ENCODE results near the gene RPL37. TPM values are rescaled to one million over a fixed set of nuclear protein-coding genes. Genes with fewer than 3 reads are reported as not detected.

Gene RPL37
- total and polyA plus RNA-seq, 9 of the 15 experiments (the other 6 are each of a cell fraction or from before 2014, with no cell fraction given): 2,342 to 7,963 (median 4,091) TPM

GRCh38 chr5:40801771-40802562, 33.1 kb downstream of the RPL37 start (continued):
- TF ChIP-seq ZBTB1 (CRISPR knock-in tag; IDR thresholded peaks at IDR 0.05; ENCODE audit: borderline replicate concordance, low read depth) (no peak), ZFP36 (IDR thresholded peaks at IDR 0.05; ENCODE audit: low read depth, low read length, partially characterized antibody) (no peak), STAT6 (CRISPR knock-in tag; IDR thresholded peaks at IDR 0.05) (no peak), PCBP1 (IDR thresholded peaks at IDR 0.05; ENCODE audit: low read depth, low read length, poor library complexity, severe bottlenecking) (no peak), ZNF347 (CRISPR knock-in tag; IDR thresholded peaks at IDR 0.05; ENCODE audit: low read depth) (no peak), CHD1 (IDR thresholded peaks at IDR 0.05; ENCODE audit: low read length) (no peak), PRDM10 (IDR thresholded peaks at IDR 0.05; ENCODE audit: partially characterized antibody) (peak; percentile 54), ARID3A (IDR thresholded peaks at IDR 0.05; ENCODE audit: borderline replicate concordance, low read depth, low read length) (peak; percentile 93)
- TF ChIP-seq, protein P1, sequence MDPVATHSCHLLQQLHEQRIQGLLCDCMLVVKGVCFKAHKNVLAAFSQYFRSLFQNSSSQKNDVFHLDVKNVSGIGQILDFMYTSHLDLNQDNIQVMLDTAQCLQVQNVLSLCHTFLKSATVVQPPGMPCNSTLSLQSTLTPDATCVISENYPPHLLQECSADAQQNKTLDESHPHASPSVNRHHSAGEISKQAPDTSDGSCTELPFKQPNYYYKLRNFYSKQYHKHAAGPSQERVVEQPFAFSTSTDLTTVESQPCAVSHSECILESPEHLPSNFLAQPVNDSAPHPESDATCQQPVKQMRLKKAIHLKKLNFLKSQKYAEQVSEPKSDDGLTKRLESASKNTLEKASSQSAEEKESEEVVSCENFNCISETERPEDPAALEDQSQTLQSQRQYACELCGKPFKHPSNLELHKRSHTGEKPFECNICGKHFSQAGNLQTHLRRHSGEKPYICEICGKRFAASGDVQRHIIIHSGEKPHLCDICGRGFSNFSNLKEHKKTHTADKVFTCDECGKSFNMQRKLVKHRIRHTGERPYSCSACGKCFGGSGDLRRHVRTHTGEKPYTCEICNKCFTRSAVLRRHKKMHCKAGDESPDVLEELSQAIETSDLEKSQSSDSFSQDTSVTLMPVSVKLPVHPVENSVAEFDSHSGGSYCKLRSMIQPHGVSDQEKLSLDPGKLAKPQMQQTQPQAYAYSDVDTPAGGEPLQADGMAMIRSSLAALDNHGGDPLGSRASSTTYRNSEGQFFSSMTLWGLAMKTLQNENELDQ (CRISPR knock-in tag; IDR thresholded peaks at IDR 0.05; ENCODE audit: borderline replicate concordance): no peak
- TF ChIP-seq, protein P2, sequence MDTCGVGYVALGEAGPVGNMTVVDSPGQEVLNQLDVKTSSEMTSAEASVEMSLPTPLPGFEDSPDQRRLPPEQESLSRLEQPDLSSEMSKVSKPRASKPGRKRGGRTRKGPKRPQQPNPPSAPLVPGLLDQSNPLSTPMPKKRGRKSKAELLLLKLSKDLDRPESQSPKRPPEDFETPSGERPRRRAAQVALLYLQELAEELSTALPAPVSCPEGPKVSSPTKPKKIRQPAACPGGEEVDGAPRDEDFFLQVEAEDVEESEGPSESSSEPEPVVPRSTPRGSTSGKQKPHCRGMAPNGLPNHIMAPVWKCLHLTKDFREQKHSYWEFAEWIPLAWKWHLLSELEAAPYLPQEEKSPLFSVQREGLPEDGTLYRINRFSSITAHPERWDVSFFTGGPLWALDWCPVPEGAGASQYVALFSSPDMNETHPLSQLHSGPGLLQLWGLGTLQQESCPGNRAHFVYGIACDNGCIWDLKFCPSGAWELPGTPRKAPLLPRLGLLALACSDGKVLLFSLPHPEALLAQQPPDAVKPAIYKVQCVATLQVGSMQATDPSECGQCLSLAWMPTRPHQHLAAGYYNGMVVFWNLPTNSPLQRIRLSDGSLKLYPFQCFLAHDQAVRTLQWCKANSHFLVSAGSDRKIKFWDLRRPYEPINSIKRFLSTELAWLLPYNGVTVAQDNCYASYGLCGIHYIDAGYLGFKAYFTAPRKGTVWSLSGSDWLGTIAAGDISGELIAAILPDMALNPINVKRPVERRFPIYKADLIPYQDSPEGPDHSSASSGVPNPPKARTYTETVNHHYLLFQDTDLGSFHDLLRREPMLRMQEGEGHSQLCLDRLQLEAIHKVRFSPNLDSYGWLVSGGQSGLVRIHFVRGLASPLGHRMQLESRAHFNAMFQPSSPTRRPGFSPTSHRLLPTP (IDR thresholded peaks at IDR 0.05; ENCODE audit: borderline replicate concordance, extremely low read depth, insufficient read length): no peak
